Upper lobe of right lung (tissue), 1 donor: ENCODE results near the gene UNC5C. TPM values are rescaled to one million over a fixed set of nuclear protein-coding genes. Genes with fewer than 3 reads are reported as not detected.

ENCODE experiments used
- ATAC-seq: fragments of 200-7000 bp; cut with Tn5 transposase; one replicate; pipeline ENCODE4 v1.9.1; 2020; ENCODE audit warnings: mild to moderate bottlenecking, moderate library complexity
- DNase-seq: peaks from one replicate; pipeline ENCODE4 v3.0.0-alpha.2; 2020
- H3K27ac ChIP-seq: fragments of 200-600 bp; one replicate; pipeline ENCODE4 v1.8.0; 2022
- H3K27me3 ChIP-seq: fragments of 200-600 bp; one replicate; pipeline ENCODE4 v1.8.0; 2022; ENCODE audit warnings: mild to moderate bottlenecking
- H3K36me3 ChIP-seq: fragments of 200-600 bp; one replicate; pipeline ENCODE4 v1.8.0; 2022
- H3K4me1 ChIP-seq: fragments of 200-600 bp; one replicate; pipeline ENCODE4 v1.8.0; 2022
- H3K4me3 ChIP-seq: fragments of 200-600 bp; one replicate; pipeline ENCODE4 v1.8.0; 2022; ENCODE audit warnings: mild to moderate bottlenecking
- H3K9me3 ChIP-seq: fragments of 200-600 bp; one replicate; pipeline ENCODE4 v1.8.0; 2022
- intact Hi-C: fragments of 100-400 bp; cut with DNase I; formaldehyde crosslinking; loops from one replicate; pipeline ENCODE4 v1.11.0; 2022
- total RNA-seq: library from RNA; stranded (reverse); fragmentation: NEBNext Ultra II Directional; extraction: Animal tissue kit (Norgen Biotek cat#: 25700); gene quantifications from one replicate; pipeline ENCODE4 v1.2.1, GENCODE V29; 2021
- TF ChIP-seq, protein P1 (sequence below): fragments of 200-600 bp; IDR thresholded peaks from one replicate; pipeline ENCODE4 v1.8.0; 2022; ENCODE audit warnings: antibody characterized with exemption
- donor health status: DM: no; HTN: yes; CAD: no; lungs with severe emphysema.

Gene UNC5C
- total RNA-seq, 1 donor from 2014 or later, result 6.7 TPM

DNA sequence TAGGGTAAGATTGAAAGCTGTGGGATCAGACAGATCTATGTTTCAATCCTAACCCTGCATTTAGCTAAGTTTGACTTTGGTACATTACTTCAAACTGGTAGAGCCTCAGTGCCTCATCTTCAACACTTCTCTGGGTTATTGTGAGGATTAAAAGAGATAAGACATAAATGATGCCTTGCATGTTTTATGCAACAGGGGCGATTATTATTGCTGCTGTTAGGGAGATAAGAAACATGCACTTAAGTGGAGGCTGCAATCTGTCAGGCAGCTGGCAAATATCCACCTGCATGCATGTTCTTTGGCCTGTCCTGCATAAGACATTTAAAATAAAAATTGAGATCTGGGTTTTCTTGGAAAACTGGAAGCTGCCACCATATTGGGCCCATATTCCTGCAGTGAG lies 24.6 kb downstream of the UNC5C start:
- Histone ChIP-seq H3K36me3 (no peaks in the 10 kb centered on the region), H3K27me3 (no peaks in the 10 kb centered on the region), H3K27ac (no peak overlapping the region), H3K4me1 (no peaks in the 10 kb centered on the region), H3K9me3 (no peaks in the 10 kb centered on the region), H3K4me3 (no peak overlapping the region)
- ATAC-seq, result no peak
- TF ChIP-seq, protein P1, sequence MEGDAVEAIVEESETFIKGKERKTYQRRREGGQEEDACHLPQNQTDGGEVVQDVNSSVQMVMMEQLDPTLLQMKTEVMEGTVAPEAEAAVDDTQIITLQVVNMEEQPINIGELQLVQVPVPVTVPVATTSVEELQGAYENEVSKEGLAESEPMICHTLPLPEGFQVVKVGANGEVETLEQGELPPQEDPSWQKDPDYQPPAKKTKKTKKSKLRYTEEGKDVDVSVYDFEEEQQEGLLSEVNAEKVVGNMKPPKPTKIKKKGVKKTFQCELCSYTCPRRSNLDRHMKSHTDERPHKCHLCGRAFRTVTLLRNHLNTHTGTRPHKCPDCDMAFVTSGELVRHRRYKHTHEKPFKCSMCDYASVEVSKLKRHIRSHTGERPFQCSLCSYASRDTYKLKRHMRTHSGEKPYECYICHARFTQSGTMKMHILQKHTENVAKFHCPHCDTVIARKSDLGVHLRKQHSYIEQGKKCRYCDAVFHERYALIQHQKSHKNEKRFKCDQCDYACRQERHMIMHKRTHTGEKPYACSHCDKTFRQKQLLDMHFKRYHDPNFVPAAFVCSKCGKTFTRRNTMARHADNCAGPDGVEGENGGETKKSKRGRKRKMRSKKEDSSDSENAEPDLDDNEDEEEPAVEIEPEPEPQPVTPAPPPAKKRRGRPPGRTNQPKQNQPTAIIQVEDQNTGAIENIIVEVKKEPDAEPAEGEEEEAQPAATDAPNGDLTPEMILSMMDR, result no peak
- DNase-seq, result no peak
- intact Hi-C loops, result no loop called here

DNA sequence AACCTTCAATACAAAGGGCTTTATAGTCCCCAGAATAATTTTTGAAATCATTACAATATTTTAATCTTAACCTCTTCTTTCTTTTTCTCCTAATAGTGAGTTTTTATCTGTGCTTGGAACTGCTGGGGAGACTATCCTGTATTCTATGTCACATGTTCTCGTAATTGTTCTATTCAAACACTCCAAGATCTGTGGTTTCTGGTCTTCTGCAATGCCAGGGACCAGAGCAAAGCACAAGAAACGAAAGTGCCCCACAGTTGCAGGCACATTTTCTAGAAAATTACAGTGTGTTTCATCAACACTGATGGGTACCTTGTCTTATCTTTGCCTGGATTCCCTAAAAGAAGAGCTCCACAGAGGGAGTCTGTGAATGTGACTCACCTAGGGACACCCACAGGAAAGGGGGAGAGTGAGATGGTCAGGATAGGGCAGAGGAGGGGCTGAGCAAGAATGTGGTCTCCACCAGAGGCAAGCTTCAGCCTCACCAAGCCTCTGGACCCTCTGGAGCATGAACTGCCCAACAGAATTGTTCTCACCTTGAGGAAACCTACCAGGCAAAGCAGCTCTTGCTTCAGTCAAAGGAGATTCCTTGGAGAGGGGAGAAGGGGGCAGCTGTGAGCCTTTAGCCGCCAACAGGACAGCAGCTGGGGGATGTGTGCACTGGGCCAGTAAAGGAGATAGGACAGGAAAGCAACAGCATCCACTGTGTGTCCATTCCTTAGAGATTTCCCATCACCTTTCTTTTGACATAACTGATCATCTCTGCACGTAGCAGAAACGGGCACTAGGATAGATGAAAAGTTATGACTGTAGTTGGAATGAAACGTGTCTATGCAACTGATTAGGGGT lies 25.9 kb downstream of the UNC5C start:
- DNase-seq, result no peak
- intact Hi-C loops, result no loop called here
- TF ChIP-seq, protein P1, result no peak

DNA sequence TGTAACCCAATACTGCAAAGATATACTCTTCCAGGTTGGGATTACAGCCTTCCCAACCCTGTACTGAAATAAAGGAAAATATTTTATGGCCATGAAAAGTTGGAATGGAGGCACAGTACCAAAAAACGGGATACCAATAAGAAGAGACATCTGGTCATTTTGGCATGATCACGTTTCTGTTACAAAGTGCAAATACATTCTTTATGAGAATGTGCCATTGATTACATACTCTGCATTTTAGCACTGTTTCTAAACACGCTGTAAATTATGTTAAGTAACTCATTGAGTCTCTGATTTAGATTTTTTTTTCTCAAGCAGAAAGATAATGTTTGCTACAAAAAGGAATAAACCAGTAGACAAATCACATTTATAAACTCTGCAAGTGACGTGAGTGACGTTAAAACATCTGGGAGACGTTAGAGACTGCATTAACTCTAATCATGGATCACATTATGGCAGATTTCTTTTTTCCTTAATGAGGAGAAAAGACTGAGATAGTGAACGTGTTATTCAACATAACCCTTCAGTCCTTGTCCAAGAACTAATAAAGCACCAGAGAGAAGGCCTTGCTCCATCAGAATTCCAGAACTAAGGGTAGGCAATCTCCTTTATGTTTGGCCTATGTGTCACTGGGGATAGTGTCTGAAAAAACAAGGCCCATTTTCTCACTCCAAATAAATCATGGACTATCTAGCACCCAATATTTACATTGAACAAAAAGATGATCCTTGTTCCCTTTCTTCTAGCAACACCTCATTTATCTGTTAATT lies 31.0 kb downstream of the UNC5C start:
- TF ChIP-seq, protein P1, result no peak
- Histone ChIP-seq H3K4me1 (no peaks in the 10 kb centered on the region), H3K27me3 (no peaks in the 10 kb centered on the region), H3K36me3 (no peaks in the 10 kb centered on the region), H3K27ac (no peak overlapping the region), H3K9me3 (no peaks in the 10 kb centered on the region), H3K4me3 (no peak overlapping the region)
- intact Hi-C loops, result no loop called here
- no peak for ATAC-seq
- no peak for DNase-seq

More for the DNA sequence above, 25.9 kb downstream of the UNC5C start:
- Histone ChIP-seq H3K4me1 (no peaks in the 10 kb centered on the region), H3K36me3 (no peaks in the 10 kb centered on the region), H3K27me3 (no peaks in the 10 kb centered on the region), H3K4me3 (no peak overlapping the region), H3K27ac (no peak overlapping the region), H3K9me3 (no peaks in the 10 kb centered on the region)
- peak; percentile 64 for ATAC-seq

DNA sequence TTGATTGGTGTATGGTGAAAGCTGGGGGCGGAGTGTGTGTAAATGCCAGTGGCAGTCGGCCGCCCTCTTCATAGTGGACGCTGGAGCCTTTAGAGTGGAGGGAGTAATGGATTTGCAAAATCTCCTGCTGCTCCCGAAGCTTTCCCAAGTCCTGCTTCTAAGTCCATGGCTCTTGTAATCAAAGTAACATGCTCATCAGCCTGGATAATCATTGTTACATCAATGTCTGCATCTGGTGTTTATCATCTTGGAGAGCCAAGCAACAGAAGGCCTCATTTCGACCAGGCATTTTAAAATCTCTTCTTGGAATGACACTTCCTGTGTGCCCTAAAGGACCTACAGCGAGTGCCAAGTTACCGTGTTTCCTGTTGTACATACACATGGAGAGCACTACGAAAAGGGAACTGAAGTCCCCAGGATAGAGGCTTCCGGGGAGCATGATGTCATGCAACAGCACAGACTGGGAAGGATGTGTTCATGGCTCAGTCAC lies 32.2 kb downstream of the UNC5C start:
- Histone ChIP-seq H3K36me3 (no peaks in the 10 kb centered on the region), H3K27me3 (no peaks in the 10 kb centered on the region), H3K4me1 (no peaks in the 10 kb centered on the region), H3K4me3 (no peak overlapping the region), H3K9me3 (no peaks in the 10 kb centered on the region), H3K27ac (no peak overlapping the region)
- TF ChIP-seq, protein P1, result no peak
- DNase-seq (no peak), ATAC-seq (peak; percentile 39)
- intact Hi-C loops, result no loop called here

DNA sequence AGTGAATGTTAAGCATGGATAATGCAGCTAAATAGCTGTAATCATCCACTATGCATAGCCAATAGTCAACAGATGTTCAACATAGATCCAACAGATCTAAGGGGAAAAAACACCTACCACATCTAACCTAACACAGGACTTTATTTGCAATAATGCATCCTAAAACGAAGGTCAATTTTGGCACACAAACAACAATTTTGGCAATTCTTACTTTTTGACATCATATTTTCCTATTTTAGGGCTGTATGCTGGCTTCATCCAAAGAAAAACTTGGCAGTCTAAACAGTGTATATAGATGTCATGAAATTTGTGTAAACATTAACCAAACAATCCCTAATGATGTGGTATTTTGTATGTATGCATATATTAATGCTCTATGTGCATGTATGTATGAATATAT lies 33.2 kb downstream of the UNC5C start:
- no peaks in the 10 kb centered on the region for H3K27me3 ChIP-seq
- intact Hi-C loops, result no loop called here
- no peaks in the 10 kb centered on the region for H3K9me3 ChIP-seq
- no peak overlapping the region for H3K4me3 ChIP-seq
- TF ChIP-seq, protein P1, result no peak
- ATAC-seq (no peak), DNase-seq (no peak)
- no peaks in the 10 kb centered on the region for H3K36me3 ChIP-seq
- no peaks in the 10 kb centered on the region for H3K4me1 ChIP-seq
- H3K27ac ChIP-seq, result no peak overlapping the region
